ENCODE data around the gene PDE1A.

DNA sequence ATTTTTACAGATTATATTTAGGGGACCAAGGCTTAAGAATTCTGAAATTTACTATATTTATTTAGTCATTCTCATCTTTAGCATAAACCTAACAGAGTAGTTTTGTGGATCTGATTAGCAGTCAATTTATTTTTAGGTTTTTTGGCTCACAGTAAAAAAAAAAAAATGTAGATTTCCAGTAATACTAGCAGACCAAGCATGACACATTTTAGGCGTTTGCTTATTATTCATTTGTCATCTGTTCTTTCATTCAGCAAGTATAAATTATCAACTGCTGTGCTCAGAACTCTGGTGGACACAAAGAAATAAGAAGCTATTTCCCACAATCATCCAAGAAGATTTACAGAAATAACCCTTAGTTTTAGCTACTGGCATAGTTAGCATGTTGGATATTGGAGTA, 20.6 kb downstream of the PDE1A start:
- TF ChIP-seq, protein P1, sequence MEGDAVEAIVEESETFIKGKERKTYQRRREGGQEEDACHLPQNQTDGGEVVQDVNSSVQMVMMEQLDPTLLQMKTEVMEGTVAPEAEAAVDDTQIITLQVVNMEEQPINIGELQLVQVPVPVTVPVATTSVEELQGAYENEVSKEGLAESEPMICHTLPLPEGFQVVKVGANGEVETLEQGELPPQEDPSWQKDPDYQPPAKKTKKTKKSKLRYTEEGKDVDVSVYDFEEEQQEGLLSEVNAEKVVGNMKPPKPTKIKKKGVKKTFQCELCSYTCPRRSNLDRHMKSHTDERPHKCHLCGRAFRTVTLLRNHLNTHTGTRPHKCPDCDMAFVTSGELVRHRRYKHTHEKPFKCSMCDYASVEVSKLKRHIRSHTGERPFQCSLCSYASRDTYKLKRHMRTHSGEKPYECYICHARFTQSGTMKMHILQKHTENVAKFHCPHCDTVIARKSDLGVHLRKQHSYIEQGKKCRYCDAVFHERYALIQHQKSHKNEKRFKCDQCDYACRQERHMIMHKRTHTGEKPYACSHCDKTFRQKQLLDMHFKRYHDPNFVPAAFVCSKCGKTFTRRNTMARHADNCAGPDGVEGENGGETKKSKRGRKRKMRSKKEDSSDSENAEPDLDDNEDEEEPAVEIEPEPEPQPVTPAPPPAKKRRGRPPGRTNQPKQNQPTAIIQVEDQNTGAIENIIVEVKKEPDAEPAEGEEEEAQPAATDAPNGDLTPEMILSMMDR (IDR thresholded peaks at IDR 0.05; ENCODE audit: poor library complexity), result no peak
- TF ChIP-seq EZH2 (IDR thresholded peaks at IDR 0.05; ENCODE audit: borderline replicate concordance), result no peak
- TF ChIP-seq EZH2phosphoT487 (IDR thresholded peaks at IDR 0.05; ENCODE audit: low read depth, severe bottlenecking, unreplicated experiment), result no peak
